ENCODE data around the gene MLNR.

DNA sequence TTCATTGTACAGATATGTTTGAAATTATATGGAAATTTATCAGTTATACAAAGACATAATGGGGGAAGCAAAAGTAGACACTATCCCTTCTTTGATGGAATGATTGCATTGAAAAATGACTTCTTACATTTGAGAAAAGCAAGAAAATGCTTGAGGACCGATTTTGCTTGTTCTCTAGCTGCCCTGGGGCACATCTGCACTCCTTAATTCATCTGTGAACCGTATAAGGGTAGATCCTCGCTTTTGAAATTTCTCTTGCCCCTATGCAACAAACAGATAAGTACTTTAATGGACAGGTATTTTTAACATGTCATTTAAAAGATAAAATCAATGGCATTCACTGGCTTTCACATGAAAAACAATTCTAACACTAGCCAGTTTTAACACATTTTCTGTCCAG lies 13.5 kb upstream of the MLNR start:
- TF ChIP-seq, protein P1, sequence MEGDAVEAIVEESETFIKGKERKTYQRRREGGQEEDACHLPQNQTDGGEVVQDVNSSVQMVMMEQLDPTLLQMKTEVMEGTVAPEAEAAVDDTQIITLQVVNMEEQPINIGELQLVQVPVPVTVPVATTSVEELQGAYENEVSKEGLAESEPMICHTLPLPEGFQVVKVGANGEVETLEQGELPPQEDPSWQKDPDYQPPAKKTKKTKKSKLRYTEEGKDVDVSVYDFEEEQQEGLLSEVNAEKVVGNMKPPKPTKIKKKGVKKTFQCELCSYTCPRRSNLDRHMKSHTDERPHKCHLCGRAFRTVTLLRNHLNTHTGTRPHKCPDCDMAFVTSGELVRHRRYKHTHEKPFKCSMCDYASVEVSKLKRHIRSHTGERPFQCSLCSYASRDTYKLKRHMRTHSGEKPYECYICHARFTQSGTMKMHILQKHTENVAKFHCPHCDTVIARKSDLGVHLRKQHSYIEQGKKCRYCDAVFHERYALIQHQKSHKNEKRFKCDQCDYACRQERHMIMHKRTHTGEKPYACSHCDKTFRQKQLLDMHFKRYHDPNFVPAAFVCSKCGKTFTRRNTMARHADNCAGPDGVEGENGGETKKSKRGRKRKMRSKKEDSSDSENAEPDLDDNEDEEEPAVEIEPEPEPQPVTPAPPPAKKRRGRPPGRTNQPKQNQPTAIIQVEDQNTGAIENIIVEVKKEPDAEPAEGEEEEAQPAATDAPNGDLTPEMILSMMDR (IDR thresholded peaks at IDR 0.05; ENCODE audit: low read depth, low read length, poor library complexity, severe bottlenecking): no peak
- no peak for TF ChIP-seq EZH2phosphoT487 (IDR thresholded peaks at IDR 0.05; ENCODE audit: borderline replicate concordance, low read length)

Data from DOHH2 (cell line).